ENCODE measurements around the gene SLC25A43. TPM values are rescaled to one million over a fixed set of nuclear protein-coding genes. Genes with fewer than 3 reads are reported as not detected.

The SLC25A43 gene
- polyA plus RNA-seq, 1 of the 3 experiments (the other 2 are of a cell fraction): 13.2 TPM

- H3K36me3 ChIP-seq (replicated peaks in 1 of 2; ENCODE audit: control insufficient read depth in 1 of 2, insufficient read depth in 2 of 2, low read length in 1 of 2): no peaks in the 10 kb centered on the region
- H2AFZ ChIP-seq (ENCODE audit: low read depth): no peak overlapping the region
- H3K4me1 ChIP-seq (ENCODE audit: control insufficient read depth in 1 of 2, insufficient read depth in 2 of 2, low read depth in 1 of 2, low read length in 1 of 2): no peaks in the 10 kb centered on the region
- no peaks in the 10 kb centered on the region for H3K9me2 ChIP-seq
- no peaks in the 10 kb centered on the region for H3K79me2 ChIP-seq (ENCODE audit: insufficient read depth)
- no peak overlapping the region for H3K27ac ChIP-seq (ENCODE audit: low read depth in 2 of 2, low read length in 1 of 2)
- peaks cover 5% of the 10 kb centered on the region; the same call in 1 of the 2 replicates for H3K27me3 ChIP-seq (ENCODE audit: insufficient read depth)
- 49% methylated on average over 13 of the region's 13 CpGs for WGBS (ENCODE audit: low lambda C conversion rate)
- H3K9ac ChIP-seq: no peak overlapping the region
- no peak overlapping the region for H3K4me3 ChIP-seq (ENCODE audit: low read depth in 2 of 2, low read length in 1 of 2)
- TF ChIP-seq FOXM1 (IDR thresholded peaks at IDR 0.05; ENCODE audit: low read depth) (no peak), CTCF (IDR thresholded peaks at IDR 0.05) (no peak), EP300 (IDR thresholded peaks at IDR 0.05; ENCODE audit: borderline replicate concordance in 1 of 2, low read depth in 1 of 2, low read length in 1 of 2) (no peak), IRF3 (IDR thresholded peaks at IDR 0.05; ENCODE audit: low read depth, low read length) (no peak), RXRA (IDR thresholded peaks at IDR 0.05; ENCODE audit: borderline replicate concordance, low read depth) (no peak), RAD21 (IDR thresholded peaks at IDR 0.05; ENCODE audit: low read length) (no peak), SIN3A (IDR thresholded peaks at IDR 0.05; ENCODE audit: borderline replicate concordance, low read depth, low read length) (no peak), RCOR1 (IDR thresholded peaks at IDR 0.05; ENCODE audit: low read length) (no peak), NRF1 (IDR thresholded peaks at IDR 0.05; ENCODE audit: low read depth, low read length) (no peak), MEF2A (IDR thresholded peaks at IDR 0.05; ENCODE audit: borderline replicate concordance, low read depth) (no peak), FOSL2 (IDR thresholded peaks at IDR 0.05; ENCODE audit: borderline replicate concordance, low read depth) (no peak), REST (IDR thresholded peaks at IDR 0.05; ENCODE audit: low read depth, low read length) (no peak), NFIC (IDR thresholded peaks at IDR 0.05; ENCODE audit: borderline replicate concordance) (no peak)
- no peaks in the 10 kb centered on the region for H3K9me3 ChIP-seq
- no peak overlapping the region for H3K4me2 ChIP-seq
- no peaks in the 10 kb centered on the region for H3F3A ChIP-seq (replicated peaks; ENCODE audit: insufficient read depth)
- no peak for DNase-seq
- no peaks in the 10 kb centered on the region for H4K20me1 ChIP-seq (ENCODE audit: insufficient read depth)
- CTCF ChIA-PET: interaction anchor here (0.7 to 7.8 kb wide), 17 partner anchors 8 to 287 kb away, joined by 3 to 53 read pairs (median 5); partner anchors contain the start of gene UBE2A
- POLR2A ChIA-PET: no interaction called here
Observed at GRCh38 chrX:119489212-119490074, 90.3 kb downstream of the SLC25A43 start.
